NCI-H2029 treated with DMSO at 0.1 percent for 48 hours (cell line): Measurements from ENCODE around the gene LIX1.
A peak's percentile ranks its signal among the peaks of the same experiment; 100 is the strongest.

Experiments used
- DNase-seq: peaks from one replicate; lab custom pipeline; 2025; lab: John Stamatoyannopoulos, UW

The LIX1 gene

DNA sequence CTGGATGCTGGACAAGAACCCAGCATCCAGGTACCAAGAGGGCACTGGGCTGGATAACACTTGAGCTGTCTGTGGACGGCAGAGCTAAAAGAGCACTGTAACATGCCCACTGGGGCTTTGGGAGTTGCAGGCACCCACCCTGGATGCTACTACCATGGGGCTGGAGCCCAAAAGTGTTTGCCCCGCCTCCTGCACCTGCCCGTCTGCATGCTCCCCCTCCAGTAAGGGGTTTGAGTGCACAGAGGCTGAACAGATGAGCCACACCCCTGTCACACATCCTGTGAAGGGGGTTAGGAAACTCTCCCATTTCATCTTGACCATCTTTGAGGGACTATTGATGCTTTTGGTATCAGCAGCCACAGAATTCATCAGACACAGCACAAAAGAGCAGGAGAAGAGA is 69.0 kb downstream of the LIX1 start:
- DNase-seq = no peak

- no peak for DNase-seq
Observed at GRCh38 chr5:97072696-97073095, 69.7 kb downstream of the LIX1 start.

DNA sequence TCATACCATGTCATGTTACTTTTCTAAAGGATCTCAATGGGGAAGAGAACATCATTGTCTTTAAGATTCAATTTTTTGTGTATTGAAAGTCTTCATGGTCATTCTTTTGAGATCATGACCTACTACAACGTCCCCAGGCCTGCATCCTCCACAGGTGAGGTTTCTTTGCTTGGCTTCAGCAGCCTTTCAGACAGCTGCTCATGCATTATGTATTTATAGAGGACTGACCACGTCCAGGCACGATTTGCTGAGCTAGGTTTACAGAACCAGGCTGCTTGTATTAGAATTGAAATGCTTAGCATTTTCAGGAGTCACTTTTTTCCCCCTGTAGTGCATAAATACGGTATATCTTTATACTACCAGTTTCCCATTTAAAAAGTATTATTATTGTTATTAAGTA is 70.4 kb downstream of the LIX1 start:
- no peak for DNase-seq

DNA sequence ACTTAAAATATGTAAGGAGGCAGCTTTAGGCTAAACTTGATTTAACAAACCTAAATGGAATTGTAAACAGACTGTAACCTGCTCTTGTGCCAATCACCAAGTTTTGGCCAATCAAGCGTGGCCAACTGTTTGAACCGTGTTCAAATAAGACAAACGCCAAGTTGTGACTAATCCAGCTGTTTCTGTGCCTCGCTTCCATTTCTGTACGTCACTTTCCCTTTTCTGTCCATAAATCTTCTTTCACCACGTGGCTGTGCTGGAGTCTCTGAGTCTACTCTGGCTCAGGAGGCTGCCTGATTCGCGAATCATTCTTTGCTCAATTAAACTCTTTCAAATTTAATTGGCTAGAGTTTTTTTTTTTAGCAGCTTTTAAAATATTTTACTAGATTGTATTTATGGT is 71.3 kb downstream of the LIX1 start:
- DNase-seq = no peak

DNA sequence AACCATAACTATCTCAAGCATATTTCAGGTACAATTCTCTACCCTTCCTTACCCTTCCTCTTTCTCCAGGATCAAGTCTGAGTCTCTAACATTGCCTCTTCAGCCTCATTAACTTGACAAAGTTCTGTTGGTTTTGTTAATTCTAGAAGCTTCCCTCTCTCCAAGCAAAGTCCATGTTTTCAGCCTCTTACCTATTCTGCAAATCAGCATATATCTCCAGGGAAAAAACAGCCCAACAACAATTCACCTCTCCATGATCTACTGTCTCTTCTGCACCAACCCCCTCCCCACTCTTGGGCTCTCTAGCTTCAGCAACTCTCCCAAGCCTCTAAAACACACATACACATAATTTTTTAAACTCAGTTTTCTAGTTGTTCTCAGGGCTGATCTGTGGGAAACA is 72.2 kb downstream of the LIX1 start:
- DNase-seq = no peak

DNA sequence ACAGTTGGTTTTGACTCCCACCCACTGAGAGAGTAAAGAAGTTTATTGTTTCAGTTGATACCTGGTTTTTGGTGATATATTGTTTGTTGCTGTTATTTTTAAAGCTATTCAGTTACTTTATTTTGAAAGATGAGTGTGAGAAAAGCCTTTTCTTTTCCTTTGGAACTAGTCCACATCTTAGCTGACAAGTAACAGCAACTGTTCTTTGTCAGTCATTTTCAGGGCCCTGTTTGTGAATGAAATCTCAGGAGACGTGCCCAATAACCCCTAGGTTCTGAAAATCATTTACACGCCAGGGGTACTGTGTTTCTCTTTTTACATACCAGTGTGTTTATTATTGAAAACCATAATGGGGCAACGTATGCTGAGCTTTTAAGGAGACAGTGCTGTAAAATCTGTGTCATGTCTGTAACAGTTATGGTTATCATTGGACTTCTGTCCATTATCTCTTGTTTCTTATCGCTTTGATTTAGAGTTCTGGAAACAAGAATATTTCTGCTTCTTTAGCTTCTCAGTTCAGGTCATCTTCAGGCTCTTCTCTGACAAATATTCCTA is 75.0 kb downstream of the LIX1 start:
- DNase-seq = no peak

GRCh38 chr5:97065475-97065874 is 76.9 kb downstream of the LIX1 start:
- no peak for DNase-seq

DNA sequence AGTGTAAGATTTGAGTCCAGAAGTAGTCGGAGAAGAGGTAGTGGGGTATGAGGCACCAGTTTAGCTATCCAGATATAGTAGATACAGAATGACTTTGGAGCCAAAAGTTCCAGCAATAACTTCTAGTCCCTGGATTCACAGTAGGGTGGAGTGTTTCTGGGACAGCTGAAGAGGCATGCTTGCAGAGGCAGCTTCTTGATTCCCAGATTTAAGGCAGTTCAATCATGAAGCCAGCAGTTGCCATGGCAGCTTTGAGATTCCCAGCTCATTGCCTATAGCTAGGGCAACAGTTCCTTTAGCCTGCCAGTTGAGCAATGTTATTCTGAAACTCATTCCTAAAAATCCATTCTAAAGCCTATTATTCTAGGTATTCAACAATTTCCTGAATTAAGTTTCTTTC is 79.2 kb downstream of the LIX1 start:
- DNase-seq = no peak

GRCh38 chr5:97062046-97062445 is 80.4 kb downstream of the LIX1 start:
- DNase-seq = peak; percentile 42

DNA sequence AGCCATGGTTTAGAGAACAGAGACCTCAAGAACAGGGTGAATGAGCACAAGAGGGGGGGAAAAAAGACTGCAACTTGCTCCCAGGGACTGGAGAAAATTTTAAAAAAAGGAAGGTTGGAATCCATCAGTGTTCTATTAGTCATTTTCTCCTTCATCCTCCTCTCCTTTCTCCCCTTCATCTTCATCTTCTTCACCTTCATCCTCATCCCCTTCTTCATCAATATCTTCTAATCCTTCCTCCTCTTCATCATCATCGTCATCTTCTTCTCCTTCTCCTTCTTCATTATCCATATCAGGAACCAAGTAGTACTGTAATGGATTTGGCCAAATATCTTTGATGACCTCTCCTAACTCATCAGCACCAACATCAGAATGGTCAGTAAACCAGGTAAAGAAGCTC is 86.1 kb downstream of the LIX1 start:
- no peak for DNase-seq

GRCh38 chr5:97049175-97049574 is 93.2 kb downstream of the LIX1 start:
- no peak for DNase-seq

GRCh38 chr5:97047076-97047475 is 95.3 kb downstream of the LIX1 start:
- DNase-seq = no peak

GRCh38 chr5:97046270-97046982 is 96.0 kb downstream of the LIX1 start:
- no peak for DNase-seq

- no peak for DNase-seq
Observed at GRCh38 chr5:97044052-97044451, 98.4 kb downstream of the LIX1 start.

GRCh38 chr5:97043511-97043910 is 98.9 kb downstream of the LIX1 start:
- no peak for DNase-seq

DNA sequence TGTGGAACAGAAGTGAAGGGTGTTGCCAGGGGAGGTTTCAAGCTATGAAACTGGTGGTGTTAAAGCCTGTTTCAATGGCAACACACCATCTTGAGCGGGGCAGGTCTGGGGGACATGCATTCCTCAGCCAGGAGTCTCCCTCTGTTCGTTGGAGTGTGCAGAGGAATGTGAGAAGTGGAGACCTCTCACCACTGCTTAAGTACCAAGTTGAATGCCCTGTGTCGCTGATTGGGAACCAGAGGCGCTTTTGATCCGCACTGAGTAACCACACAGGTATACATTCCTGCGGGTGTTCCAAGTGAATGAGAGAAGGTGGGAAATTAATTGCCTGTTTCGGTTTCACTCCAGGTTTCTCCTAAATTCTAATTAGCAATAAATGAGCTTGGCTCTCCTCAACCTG is 99.4 kb downstream of the LIX1 start:
- DNase-seq = no peak
